Upper lobe of right lung (tissue), 1 donor: ENCODE measurements around the gene PANK4. TPM values are rescaled to one million over a fixed set of nuclear protein-coding genes. Genes with fewer than 3 reads are reported as not detected.

ENCODE experiments used
- ATAC-seq: fragments of 200-7000 bp; cut with Tn5 transposase; one replicate; pipeline ENCODE4 v1.9.1; 2020; ENCODE audit warnings: mild to moderate bottlenecking, moderate library complexity
- DNase-seq: peaks from one replicate; pipeline ENCODE4 v3.0.0-alpha.2; 2020
- H3K27ac ChIP-seq: fragments of 200-600 bp; one replicate; pipeline ENCODE4 v1.8.0; 2022
- H3K27me3 ChIP-seq: fragments of 200-600 bp; one replicate; pipeline ENCODE4 v1.8.0; 2022; ENCODE audit warnings: mild to moderate bottlenecking
- H3K36me3 ChIP-seq: fragments of 200-600 bp; one replicate; pipeline ENCODE4 v1.8.0; 2022
- H3K4me1 ChIP-seq: fragments of 200-600 bp; one replicate; pipeline ENCODE4 v1.8.0; 2022
- H3K4me3 ChIP-seq: fragments of 200-600 bp; one replicate; pipeline ENCODE4 v1.8.0; 2022; ENCODE audit warnings: mild to moderate bottlenecking
- H3K9me3 ChIP-seq: fragments of 200-600 bp; one replicate; pipeline ENCODE4 v1.8.0; 2022
- CTCF ChIP-seq: fragments of 200-600 bp; IDR thresholded peaks from one replicate; pipeline ENCODE4 v1.8.0; 2022; ENCODE audit warnings: antibody characterized with exemption
- intact Hi-C: fragments of 100-400 bp; cut with DNase I; formaldehyde crosslinking; loops from one replicate; pipeline ENCODE4 v1.11.0; 2022
- total RNA-seq: library from RNA; stranded (reverse); fragmentation: NEBNext Ultra II Directional; extraction: Animal tissue kit (Norgen Biotek cat#: 25700); gene quantifications from one replicate; pipeline ENCODE4 v1.2.1, GENCODE V29; 2021
- donor health status: DM: no; HTN: yes; CAD: no; lungs with severe emphysema.

PANK4 gene
- total RNA-seq, 1 donor from 2014 or later: 36.4 TPM

- Histone ChIP-seq H3K36me3 (peaks cover 93% of the 10 kb centered on the region), H3K27ac (no peak overlapping the region), H3K4me3 (no peak overlapping the region), H3K9me3 (no peaks in the 10 kb centered on the region), H3K4me1 (no peaks in the 10 kb centered on the region), H3K27me3 (no peaks in the 10 kb centered on the region)
- intact Hi-C loops: no loop called here
- TF ChIP-seq CTCF: no peak
- DNase-seq (no peak), ATAC-seq (no peak)
Measured at GRCh38 chr1:2512862-2513421, 13.5 kb downstream of the PANK4 start.

- Histone ChIP-seq H3K4me1 (no peaks in the 10 kb centered on the region), H3K9me3 (no peaks in the 10 kb centered on the region), H3K27ac (no peak overlapping the region), H3K27me3 (no peaks in the 10 kb centered on the region), H3K36me3 (peaks cover 71% of the 10 kb centered on the region), H3K4me3 (no peak overlapping the region)
- intact Hi-C loops: no loop called here
- TF ChIP-seq CTCF: no peak
- ATAC-seq (no peak), DNase-seq (no peak)
Measured at GRCh38 chr1:2510366-2511155, 15.8 kb downstream of the PANK4 start.

- no peak overlapping the region for H3K4me3 ChIP-seq
- H3K4me1 ChIP-seq: no peaks in the 10 kb centered on the region
- ATAC-seq (no peak), DNase-seq (no peak)
- intact Hi-C loops: no loop called here
- no peak for TF ChIP-seq CTCF
- peaks cover 61% of the 10 kb centered on the region for H3K36me3 ChIP-seq
- peaks cover 9% of the 10 kb centered on the region for H3K27me3 ChIP-seq
- no peak overlapping the region for H3K27ac ChIP-seq
- no peaks in the 10 kb centered on the region for H3K9me3 ChIP-seq
Measured at GRCh38 chr1:2509589-2509988, 16.8 kb downstream of the PANK4 start.

- TF ChIP-seq CTCF: no peak
- intact Hi-C loops: no loop called here
- ATAC-seq: no peak
- Histone ChIP-seq H3K9me3 (no peaks in the 10 kb centered on the region), H3K27ac (no peak overlapping the region), H3K4me1 (no peaks in the 10 kb centered on the region), H3K36me3 (peaks cover 55% of the 10 kb centered on the region), H3K4me3 (no peak overlapping the region), H3K27me3 (peaks cover 11% of the 10 kb centered on the region)
- no peak for DNase-seq
Measured at GRCh38 chr1:2508751-2509150, 17.6 kb downstream of the PANK4 start.

- no peak for TF ChIP-seq CTCF
- H3K9me3 ChIP-seq: no peaks in the 10 kb centered on the region
- ATAC-seq: no peak
- DNase-seq: no peak
- peaks cover 12% of the 10 kb centered on the region for H3K27me3 ChIP-seq
- H3K27ac ChIP-seq: no peak overlapping the region
- intact Hi-C loops: no loop called here
- H3K36me3 ChIP-seq: peaks cover 49% of the 10 kb centered on the region
- no peak overlapping the region for H3K4me3 ChIP-seq
- no peaks in the 10 kb centered on the region for H3K4me1 ChIP-seq
Measured at GRCh38 chr1:2508180-2508579, 18.2 kb downstream of the PANK4 start.
